MG63 (cell line): ENCODE measurements around the gene HSPA12A. TPM values are rescaled to one million over a fixed set of nuclear protein-coding genes. Genes with fewer than 3 reads are reported as not detected.

Source experiments
- DNase-seq: peaks from one replicate; pipeline ENCODE4 v3.0.0-alpha.2; 2020
- H3K27me3 ChIP-seq: fragments of 250-450 bp; sonication (Bioruptor Pico); 2 replicates; pipeline ENCODE4 v1.5.1; 2020; ENCODE audit warnings: mild to moderate bottlenecking, moderate library complexity
- H3K36me3 ChIP-seq: fragments of 250-450 bp; sonication (Bioruptor Pico); 2 replicates; pipeline ENCODE4 v1.5.1; 2020; ENCODE audit warnings: mild to moderate bottlenecking, moderate library complexity
- H3K4me3 ChIP-seq: fragments of 250-450 bp; sonication (Bioruptor Pico); 2 replicates; pipeline ENCODE4 v1.5.1; 2020; ENCODE audit warnings: mild to moderate bottlenecking, moderate library complexity
- H3K9me3 ChIP-seq: fragments of 250-450 bp; sonication (Bioruptor Pico); 2 replicates; pipeline ENCODE4 v1.5.1; 2020; ENCODE audit warnings: mild to moderate bottlenecking, moderate library complexity
- total RNA-seq: library from RNA; depleted of rRNA; stranded (reverse); fragments of >200 nt; shearing (Covaris generic); gene quantifications from 2 replicates; pipeline ENCODE4 v1.2.3, GENCODE V29; 2014; ENCODE audit warnings: low replicate concordance

The HSPA12A gene
- total RNA-seq, 1 experiment from 2014 or later, result 2.8 TPM

DNA sequence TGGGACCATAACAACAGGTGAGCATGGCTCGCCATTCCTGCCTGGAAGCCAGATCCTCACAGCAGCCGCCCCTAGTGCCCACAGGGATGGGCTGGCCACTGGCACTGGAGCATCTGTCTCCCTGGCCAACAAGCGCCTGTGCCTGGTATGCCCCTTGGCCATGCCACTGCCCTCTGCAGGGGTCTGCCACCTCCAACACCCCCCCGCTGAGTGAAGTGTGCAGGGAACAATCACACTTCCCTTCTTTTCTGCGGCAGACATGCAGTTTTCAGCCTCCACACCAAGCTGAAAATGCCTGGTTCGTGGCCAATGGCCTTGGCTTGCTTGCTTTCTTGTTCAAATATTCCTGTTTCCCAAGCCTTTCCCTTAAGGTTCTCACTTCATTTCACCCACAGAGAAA lies 50.7 kb downstream of the HSPA12A start:
- no peaks in the 10 kb centered on the region for H3K27me3 ChIP-seq
- H3K36me3 ChIP-seq, result no peaks in the 10 kb centered on the region; the same call in 1 of the 2 replicates
- no peak for DNase-seq
- H3K4me3 ChIP-seq, result no peak overlapping the region
- H3K9me3 ChIP-seq, result no peaks in the 10 kb centered on the region

DNA sequence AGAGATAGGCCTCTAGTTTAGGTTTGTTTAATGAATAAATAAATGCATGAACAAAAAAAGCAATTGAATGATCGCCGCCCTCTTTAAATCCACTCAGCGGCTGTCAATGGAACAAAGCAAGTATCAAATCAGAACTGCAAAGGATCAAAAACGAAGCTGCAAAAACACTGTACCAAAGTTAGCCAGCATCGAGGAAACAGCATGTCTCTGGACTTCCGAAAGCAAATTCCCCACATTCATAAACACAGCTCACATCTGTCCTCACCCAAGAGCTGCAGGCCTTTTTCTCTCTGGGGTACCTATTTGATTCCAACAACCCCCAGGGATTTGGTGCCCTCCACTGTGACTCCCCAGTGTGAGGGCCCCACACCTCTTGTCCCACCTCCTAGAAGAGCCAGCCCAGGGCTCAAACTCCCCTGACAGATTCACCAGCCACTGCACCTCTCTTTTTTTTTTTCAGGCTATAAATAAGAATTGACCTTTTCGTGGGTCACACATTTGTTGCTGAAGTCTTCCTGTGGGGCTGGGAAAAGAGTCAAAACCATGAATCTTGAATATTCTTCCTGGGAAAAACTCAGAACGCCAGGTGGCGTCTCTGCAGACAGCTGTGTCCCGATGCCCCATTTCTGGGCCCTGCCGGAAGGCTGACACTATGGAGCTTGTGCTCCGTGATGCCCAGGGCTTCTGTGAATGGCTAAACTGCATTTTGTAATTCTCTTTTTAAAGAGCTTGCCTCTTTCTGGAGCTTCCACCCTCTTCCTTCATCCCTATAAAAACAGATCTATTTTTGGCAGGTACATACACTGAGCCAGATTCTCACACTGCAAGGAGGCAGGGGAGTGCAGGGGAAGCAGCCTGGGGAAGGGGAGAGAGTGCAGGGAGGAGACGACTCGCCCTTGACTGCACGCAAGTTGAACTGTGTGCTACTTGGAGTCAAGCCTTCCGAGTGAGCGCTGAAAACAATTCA lies 51.7 kb downstream of the HSPA12A start:
- DNase-seq, result no peak
- Histone ChIP-seq H3K27me3 (no peaks in the 10 kb centered on the region), H3K4me3 (no peak overlapping the region)

DNA sequence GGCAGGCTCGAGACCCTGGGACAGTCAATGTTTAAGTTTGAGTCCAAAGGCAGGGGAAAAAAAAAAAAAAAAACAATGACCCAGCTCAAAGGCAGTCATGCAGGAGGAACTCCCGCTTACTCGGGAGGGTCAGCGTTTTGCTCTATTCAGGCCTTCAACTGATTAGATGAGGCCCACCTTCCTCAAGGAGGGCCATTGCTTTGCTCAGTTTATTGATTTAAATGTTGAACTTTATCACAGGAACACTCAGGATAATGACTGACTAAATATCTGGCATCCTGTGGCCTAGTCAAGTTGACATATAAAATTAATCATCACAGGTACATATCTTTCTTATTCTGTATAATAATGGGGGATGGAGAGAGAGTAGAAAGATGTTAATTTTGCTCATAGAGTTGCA lies 52.6 kb downstream of the HSPA12A start:
- Histone ChIP-seq H3K36me3 (no peaks in the 10 kb centered on the region; the same call in 1 of the 2 replicates), H3K27me3 (no peaks in the 10 kb centered on the region)

More for the DNA sequence above, 51.7 kb downstream of the HSPA12A start:
- no peaks in the 10 kb centered on the region; the same call in 1 of the 2 replicates for H3K36me3 ChIP-seq
- H3K9me3 ChIP-seq, result no peaks in the 10 kb centered on the region

DNA sequence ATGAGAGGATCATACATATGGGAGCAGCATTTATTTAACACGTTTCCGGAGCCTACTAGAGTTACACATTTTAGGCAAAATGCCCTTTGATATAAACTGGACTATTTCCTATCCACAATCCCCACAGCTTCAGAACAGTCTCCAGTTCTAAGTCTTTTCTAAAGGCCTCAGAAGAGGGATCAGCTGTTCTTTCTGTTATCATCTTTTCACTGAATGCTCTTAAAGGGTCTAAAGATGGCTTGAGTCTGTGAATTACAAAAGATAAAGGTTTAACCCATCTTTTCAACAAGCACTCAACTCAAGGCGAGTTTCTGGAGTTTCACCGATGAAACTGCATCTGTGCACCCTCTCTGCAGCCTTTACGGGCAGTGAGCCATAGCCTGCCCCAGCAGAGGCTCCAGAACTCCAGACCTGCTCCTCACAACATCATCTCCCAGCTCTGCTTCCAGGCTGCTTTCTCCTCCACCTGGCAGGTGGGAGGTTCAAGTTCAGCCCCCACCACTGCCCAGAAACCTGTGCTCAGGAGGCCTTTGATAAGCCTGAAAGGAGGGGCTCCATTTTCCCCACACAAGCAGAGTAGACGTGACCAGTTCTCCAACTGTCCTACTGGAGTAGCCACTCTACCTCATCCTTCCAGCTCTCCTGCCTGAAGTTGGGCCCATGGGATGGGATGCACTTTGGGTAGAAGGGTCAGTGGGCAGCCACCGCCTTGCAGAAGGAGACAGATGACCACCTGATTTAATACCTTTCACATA lies 53.4 kb downstream of the HSPA12A start:
- Histone ChIP-seq H3K4me3 (peak overlapping the region; percentile 19; the same call in 1 of the 2 replicates), H3K27me3 (no peaks in the 10 kb centered on the region)

More for the DNA sequence above, 52.6 kb downstream of the HSPA12A start:
- Histone ChIP-seq H3K4me3 (no peak overlapping the region), H3K9me3 (no peaks in the 10 kb centered on the region)
- DNase-seq, result no peak

DNA sequence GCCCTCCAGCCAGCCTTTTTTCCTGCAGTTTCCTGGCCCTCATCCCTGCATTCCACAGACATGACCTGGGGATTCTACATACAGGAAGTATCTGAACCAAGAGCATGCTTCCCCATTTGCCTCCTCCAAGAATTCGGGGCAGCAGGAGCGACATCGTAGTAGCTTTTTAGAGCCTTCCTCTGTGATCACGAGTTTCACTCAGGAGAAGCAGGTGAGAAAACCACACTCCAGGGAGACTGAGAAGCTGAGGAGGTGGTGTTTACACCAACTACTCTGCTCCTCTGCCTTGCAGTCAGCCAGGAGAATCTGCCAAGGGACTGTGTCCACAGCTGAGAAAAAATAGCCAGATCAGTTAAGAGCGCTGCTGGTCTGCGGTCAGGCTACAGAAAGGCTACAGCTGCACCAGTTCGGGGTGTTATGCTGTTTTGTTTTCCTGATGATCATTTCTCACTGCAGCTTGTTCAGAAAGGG lies 54.1 kb downstream of the HSPA12A start:
- no peaks in the 10 kb centered on the region; the same call in 1 of the 2 replicates for H3K36me3 ChIP-seq
- peak overlapping the region; percentile 19; the same call in 1 of the 2 replicates for H3K4me3 ChIP-seq
- no peaks in the 10 kb centered on the region for H3K9me3 ChIP-seq
- no peaks in the 10 kb centered on the region for H3K27me3 ChIP-seq
- DNase-seq, result peak; percentile 79

More for the DNA sequence above, 53.4 kb downstream of the HSPA12A start:
- no peak for DNase-seq
- Histone ChIP-seq H3K9me3 (no peaks in the 10 kb centered on the region), H3K36me3 (no peaks in the 10 kb centered on the region; the same call in 1 of the 2 replicates)

DNA sequence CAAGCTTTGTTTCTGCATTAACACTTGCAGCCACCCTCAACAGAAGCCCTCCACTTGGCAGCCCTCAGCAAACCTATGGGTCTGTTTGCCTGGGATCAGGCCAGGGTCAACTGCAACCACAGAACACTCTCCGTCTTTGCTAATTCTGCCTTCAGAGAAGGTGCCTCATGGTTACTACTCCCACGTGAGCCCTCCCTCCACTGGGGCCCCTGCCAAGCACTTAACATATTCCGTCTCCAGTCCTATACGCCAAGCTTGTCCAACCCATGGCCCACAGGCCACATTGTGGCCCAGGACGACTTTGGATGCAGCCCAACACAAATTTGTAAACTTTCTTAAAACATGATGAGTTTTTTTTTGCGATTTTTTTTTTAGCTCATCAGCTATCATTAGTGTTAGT lies 54.7 kb downstream of the HSPA12A start:
- Histone ChIP-seq H3K36me3 (no peaks in the 10 kb centered on the region), H3K9me3 (no peaks in the 10 kb centered on the region), H3K4me3 (no peak overlapping the region), H3K27me3 (no peaks in the 10 kb centered on the region)
- no peak for DNase-seq

DNA sequence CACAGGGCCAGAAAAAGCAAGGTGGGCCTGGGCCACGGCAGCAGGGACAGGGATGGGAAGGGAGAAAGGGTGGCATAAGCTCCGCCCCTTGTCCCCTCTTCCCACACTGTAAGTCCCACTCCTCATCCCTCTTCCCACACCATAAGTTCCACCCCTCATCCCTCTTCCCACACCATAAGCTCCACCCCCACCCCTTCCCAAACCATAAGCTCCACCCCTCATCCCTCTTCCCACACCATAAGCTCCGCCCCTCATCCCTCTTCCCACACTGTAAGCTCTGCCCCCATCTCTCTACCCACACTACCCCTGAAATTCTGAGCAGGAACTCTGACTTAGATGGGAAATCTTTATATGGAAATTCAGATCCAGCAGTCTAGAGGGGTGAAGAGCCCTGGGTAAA lies 55.7 kb downstream of the HSPA12A start:
- H3K9me3 ChIP-seq, result no peaks in the 10 kb centered on the region
- no peak for DNase-seq
- H3K27me3 ChIP-seq, result no peaks in the 10 kb centered on the region
- H3K36me3 ChIP-seq, result no peaks in the 10 kb centered on the region; the same call in 1 of the 2 replicates
- no peak overlapping the region for H3K4me3 ChIP-seq

DNA sequence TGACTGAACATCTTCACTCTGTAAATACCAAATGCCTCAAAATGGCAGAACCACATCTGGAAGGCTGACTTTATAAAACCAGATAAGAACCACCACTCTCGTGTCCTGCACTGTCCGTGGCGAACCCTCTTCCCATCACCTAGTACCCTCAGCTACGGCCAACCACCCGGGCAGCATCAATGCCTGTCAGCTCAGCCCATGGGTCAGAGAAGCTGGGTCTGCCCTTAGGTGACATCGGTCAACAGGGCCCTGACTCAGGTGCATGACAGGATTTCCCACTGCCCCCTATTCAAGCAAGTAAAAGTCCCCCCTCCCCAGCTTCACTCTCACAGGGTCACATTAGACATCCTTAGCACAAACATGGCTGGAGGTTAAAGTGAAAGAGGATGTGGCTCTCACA lies 56.6 kb downstream of the HSPA12A start:
- Histone ChIP-seq H3K27me3 (no peaks in the 10 kb centered on the region), H3K9me3 (no peaks in the 10 kb centered on the region), H3K4me3 (no peak overlapping the region), H3K36me3 (no peaks in the 10 kb centered on the region; the same call in 1 of the 2 replicates)
- no peak for DNase-seq

DNA sequence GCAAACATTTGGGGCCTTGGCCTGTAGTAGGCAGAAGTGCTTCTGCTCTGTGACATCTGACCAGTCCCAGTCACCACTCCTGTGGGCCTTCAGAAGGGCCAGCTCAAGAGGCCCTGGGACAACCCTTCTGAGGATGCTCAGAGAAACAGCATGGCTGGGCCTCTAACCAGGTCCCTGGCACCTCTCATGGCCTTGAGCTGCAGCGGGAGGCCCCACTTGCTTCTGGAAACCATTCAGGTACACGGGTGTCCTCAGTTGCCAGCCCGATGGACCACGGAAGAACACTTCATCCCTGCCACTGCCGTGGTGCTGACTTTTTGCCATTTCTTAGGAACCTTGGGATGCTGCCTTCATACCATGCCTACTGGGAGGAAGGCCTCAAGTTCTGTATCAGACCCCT lies 57.6 kb downstream of the HSPA12A start:
- no peaks in the 10 kb centered on the region for H3K9me3 ChIP-seq
- H3K27me3 ChIP-seq, result no peaks in the 10 kb centered on the region
- DNase-seq, result no peak
- no peaks in the 10 kb centered on the region; the same call in 1 of the 2 replicates for H3K36me3 ChIP-seq
- H3K4me3 ChIP-seq, result no peak overlapping the region

DNA sequence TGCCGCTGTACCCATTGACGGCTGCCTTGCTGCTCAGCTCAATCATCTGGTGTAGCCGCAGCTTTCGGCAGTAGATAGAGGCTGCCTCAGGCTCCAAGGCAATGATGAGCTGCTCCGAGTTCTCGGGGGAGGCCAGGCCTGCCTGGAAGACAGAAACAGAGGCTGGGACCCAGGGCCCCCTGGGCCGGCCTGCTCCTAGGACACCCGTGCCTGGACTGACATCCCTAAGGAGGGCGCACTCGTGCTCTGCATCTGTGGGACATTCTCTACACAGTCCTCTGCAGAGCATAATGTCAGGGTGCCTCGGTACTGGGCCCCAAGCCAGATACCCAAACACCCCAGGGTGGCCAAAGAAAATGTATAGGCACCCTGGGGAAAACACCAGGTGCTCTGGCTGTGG lies 58.5 kb downstream of the HSPA12A start:
- H3K9me3 ChIP-seq, result no peaks in the 10 kb centered on the region
- no peaks in the 10 kb centered on the region for H3K27me3 ChIP-seq
- H3K36me3 ChIP-seq, result no peaks in the 10 kb centered on the region; the same call in 1 of the 2 replicates
- no peak overlapping the region for H3K4me3 ChIP-seq
- DNase-seq, result no peak

DNA sequence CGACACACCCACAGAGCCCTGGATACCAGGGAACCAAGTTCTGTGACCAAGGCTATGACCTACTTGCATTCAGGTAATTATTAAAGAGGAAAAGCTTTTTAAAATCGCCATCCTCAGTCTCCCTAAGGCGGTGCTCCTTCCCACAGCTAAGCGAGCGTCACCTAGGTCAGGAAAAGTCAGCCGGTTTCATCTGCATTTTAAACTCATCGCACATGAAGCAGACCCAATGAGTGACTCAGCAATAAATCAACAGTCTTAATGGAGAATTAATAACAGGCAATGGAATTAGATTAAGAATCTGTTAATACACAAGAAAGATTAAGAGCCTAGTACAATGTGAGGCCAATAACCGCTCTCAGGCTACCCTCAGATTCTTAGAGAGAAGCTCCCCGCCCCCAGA lies 59.2 kb downstream of the HSPA12A start:
- no peak for DNase-seq

DNA sequence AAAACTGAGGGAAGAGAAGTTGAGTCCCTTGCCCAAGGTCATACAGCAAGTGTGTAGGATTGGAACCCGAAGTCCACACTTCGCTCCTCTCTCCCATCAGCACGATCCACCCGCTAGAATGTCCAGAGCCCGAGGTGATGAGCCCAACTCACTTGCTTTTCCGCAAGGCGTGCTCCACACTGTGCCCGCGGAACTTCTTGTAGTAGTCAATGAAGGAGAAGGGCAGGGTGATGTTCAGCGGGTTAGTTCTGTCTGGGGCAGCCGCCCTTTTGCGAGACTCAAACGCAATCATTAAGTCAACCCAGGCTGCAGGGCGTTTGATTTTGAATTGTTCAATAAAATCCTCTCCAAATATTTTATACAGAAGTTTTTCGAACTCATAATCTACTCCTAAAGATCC lies 63.0 kb downstream of the HSPA12A start:
- DNase-seq, result no peak
- Histone ChIP-seq H3K27me3 (no peaks in the 10 kb centered on the region), H3K9me3 (no peaks in the 10 kb centered on the region), H3K4me3 (no peak overlapping the region), H3K36me3 (no peaks in the 10 kb centered on the region; the same call in 1 of the 2 replicates)

More for the DNA sequence above, 59.2 kb downstream of the HSPA12A start:
- no peak overlapping the region for H3K4me3 ChIP-seq
- H3K36me3 ChIP-seq, result no peaks in the 10 kb centered on the region; the same call in 1 of the 2 replicates
- no peaks in the 10 kb centered on the region for H3K9me3 ChIP-seq
- H3K27me3 ChIP-seq, result no peaks in the 10 kb centered on the region

DNA sequence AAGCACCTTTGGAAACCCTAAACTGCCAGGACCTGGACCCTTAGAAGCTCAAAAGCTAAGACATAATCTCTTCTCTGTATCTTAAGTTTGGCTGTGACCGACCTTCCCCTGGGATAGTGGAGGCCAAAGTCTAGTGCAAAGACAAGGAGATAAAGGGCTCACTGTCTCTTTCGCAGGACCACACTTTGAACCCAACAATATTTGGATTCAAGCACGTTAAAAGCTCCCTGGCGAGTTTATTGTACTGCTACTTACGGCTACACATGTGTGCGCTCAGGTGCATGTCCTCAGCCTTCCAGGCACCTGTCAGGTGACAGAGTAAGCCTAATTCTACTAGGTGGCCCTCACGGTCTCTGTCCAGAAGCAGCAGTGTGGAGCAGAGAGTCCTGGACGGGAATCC lies 65.7 kb downstream of the HSPA12A start:
- Histone ChIP-seq H3K4me3 (no peak overlapping the region), H3K27me3 (no peaks in the 10 kb centered on the region), H3K9me3 (no peaks in the 10 kb centered on the region), H3K36me3 (no peaks in the 10 kb centered on the region; the same call in none of the 2 replicates)
- no peak for DNase-seq

DNA sequence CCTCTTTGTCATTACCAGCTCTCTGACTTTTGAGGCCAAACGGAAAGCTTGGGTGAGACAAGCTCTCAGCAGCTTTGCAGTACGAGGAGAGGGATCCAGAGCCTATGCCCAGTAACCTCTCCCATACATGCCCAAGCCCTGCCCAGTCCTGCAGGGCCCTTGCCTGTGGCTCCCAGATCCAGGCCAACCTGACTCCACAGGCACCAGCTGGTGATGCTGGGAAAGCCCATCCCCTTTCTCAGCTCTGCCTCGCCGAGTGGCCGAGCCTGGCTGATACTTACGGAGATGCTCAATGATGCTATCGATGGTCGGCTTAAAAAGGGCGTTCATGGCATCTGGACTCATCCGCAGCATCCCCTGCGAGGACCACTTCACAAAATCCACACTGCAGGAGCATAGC lies 66.2 kb downstream of the HSPA12A start:
- no peak for DNase-seq
- H3K4me3 ChIP-seq, result no peak overlapping the region
- no peaks in the 10 kb centered on the region; the same call in 1 of the 2 replicates for H3K36me3 ChIP-seq
- no peaks in the 10 kb centered on the region for H3K9me3 ChIP-seq
- H3K27me3 ChIP-seq, result no peaks in the 10 kb centered on the region

DNA sequence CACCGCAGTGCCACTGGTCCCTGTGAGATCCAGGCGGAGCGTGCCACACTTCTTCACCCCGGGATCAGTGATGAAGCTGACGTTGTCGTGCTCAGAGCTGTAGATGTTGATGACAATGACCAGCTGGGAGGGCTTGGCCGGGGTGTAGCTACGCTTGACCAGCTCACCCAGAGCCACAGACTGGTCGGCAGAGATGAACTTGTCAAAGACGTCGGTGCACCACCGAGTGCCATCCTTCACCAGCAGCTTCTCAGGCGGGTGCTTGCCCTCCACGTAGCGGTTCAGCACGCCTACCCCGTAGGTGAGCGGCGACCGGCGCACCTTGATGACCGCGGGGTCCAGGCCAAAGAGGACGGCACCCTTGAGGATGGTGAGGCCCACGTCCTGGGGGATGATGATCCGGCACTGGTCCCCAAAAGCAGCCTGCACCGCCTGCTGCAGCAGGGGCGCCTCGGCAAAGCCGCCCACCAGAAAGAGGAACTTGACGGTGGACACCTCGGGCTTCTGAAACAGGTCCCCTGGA lies 67.4 kb downstream of the HSPA12A start:
- Histone ChIP-seq H3K9me3 (no peaks in the 10 kb centered on the region), H3K27me3 (no peaks in the 10 kb centered on the region), H3K36me3 (no peaks in the 10 kb centered on the region; the same call in 1 of the 2 replicates), H3K4me3 (no peak overlapping the region)
- DNase-seq, result no peak

DNA sequence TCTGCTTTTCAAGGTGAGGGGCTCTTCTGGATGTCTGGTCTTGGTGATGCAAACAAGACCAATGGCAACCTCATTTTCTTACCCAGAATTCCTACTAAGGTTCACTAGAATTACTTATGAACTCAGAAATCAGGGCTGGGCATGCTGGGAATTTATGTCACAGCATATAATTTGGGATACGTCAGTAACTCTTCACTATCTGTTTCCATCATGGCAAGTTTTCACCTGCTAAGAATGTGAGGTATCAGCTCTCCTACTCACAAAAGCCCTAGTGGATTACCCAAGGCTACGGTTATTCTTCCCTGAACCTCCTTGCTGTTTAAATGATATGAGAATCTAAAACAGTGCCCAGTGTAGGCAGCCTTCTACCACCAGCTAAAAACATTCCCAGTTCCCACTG lies 68.5 kb downstream of the HSPA12A start:
- H3K36me3 ChIP-seq, result no peaks in the 10 kb centered on the region; the same call in 1 of the 2 replicates
- H3K9me3 ChIP-seq, result no peaks in the 10 kb centered on the region
- H3K27me3 ChIP-seq, result no peaks in the 10 kb centered on the region
- H3K4me3 ChIP-seq, result no peak overlapping the region
- DNase-seq, result no peak
